ACHN (cell line): ENCODE results near the gene MYO3A.

Experiments
- DNase-seq: peaks from one replicate; pipeline ENCODE4 v3.0.0-alpha.2; 2015
- in situ Hi-C: cut with HindIII; loops from 2 replicates; pipeline ENCODE4 v1.10.0; 2017; ENCODE audit warnings: low sequenced_read_pairs, low pct_ligation_motif_present, low pct_unique_long_range_greater_than_20kb

The MYO3A gene

GRCh38 chr10:26194275-26194674 lies 260.2 kb downstream of the MYO3A start:
- in situ Hi-C loops, result no loop called here
- DNase-seq, result no peak

GRCh38 chr10:26197248-26197647 lies 263.2 kb downstream of the MYO3A start:
- in situ Hi-C loops, result no loop called here
- DNase-seq, result no peak

GRCh38 chr10:26198119-26198518 lies 264.1 kb downstream of the MYO3A start:
- no peak for DNase-seq
- in situ Hi-C loops, result no loop called here

- no peak for DNase-seq
- in situ Hi-C loops, result no loop called here
These were observed 265.8 kb downstream of the MYO3A start for GRCh38 chr10:26199841-26200240.

- no peak for DNase-seq
- in situ Hi-C loops, result no loop called here
These were observed 271.2 kb downstream of the MYO3A start for GRCh38 chr10:26205223-26205622.

DNA sequence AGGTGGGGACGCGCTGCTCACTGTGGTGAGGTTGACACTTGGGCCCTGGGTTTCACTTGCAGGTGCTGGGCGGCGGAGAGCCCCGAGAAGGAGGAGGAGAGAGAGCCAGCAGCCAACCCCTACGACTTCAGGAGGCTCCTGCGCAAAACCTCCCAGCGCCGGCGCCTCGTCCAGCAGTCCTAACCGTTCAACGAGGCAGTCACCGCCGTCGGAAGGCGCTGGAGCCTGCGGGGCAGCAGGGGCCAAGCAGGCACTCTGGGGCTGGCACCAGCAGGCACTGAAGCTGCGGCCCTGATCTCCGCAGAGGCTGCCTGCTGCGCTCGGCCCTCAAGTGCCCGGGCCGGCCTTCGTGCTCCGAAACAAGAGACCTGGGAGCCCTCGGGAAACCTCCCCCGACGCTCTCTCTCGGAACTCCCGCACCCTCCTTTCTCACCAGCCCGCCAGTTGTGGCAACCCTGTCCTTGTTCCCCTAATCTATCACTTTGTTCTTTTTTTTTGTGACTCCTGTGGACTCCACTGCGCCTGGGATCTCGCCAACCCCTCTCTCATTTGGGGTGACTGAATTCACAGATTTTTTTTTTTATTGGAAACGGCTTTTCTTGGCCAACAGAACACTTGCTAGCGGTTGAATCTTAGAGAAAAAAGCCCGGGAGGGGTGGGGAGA lies 277.9 kb downstream of the MYO3A start:
- in situ Hi-C loops, result no loop called here
- no peak for DNase-seq

DNA sequence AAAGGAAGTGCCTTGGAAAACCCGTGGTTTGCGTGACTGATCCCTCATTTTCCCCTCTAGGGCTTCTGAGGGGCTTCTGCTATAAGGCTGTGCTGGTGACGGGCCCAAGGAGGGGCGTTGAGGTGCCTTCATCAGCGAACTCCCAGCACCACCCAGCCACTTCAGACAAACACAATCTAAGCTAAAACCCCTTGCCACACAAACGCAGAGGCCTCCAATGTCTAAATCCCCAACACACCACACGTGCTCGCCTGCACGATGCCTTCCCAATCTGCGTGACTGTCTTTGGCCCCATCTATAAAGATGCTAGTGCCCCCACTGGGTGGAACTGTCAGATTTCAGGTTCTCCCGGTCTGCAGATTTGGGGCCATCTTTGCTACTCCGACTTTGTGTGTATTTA lies 278.5 kb downstream of the MYO3A start:
- no peak for DNase-seq
- in situ Hi-C loops, result no loop called here

GRCh38 chr10:26213157-26213800 lies 279.2 kb downstream of the MYO3A start:
- DNase-seq, result no peak

GRCh38 chr10:26214004-26214403 lies 280.0 kb downstream of the MYO3A start:
- DNase-seq, result no peak
- in situ Hi-C loops, result no loop called here

More at GRCh38 chr10:26213157-26213800, 279.2 kb downstream of the MYO3A start:
- in situ Hi-C loops, result no loop called here

- DNase-seq, result no peak
- in situ Hi-C loops, result no loop called here
These were observed 280.7 kb downstream of the MYO3A start for GRCh38 chr10:26214551-26215395.

DNA sequence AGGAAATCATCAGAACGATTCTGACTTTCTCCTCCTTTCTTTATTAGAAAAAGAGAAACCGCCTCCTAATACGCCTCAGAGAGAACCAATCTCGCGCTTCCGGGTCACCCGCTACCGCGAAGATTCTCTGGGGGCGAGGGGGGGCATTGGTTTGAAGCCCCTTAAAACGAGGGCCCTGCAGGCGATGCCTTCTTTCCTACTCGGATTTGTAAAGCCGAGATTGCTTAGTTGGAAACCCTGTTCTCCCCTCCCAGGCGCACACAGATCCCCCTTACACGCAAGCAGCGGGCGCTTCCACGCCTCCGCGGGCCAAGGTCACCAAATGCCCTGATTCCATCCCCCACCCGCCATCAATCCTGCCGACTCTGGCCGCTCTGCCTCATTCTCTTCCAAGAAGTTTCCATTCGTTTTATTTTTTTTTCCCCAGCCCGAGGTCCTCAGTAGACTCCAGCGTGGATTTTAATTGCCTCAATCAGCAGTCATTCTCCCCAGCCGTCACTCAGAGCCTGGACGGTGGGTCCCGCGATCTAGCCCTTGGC lies 281.4 kb downstream of the MYO3A start:
- in situ Hi-C loops, result no loop called here
- DNase-seq, result no peak

- in situ Hi-C loops, result no loop called here
- peak; percentile 16 for DNase-seq
These were observed 282.0 kb downstream of the MYO3A start for GRCh38 chr10:26215935-26216584.

- no peak for DNase-seq
- in situ Hi-C loops, result no loop called here
These were observed 282.8 kb downstream of the MYO3A start, which contains the start of gene GAD2 for GRCh38 chr10:26216585-26217395. GAD2 (plus strand) TSS chr10:26216774; CDS start chr10:26216810, 36 bp downstream.

DNA sequence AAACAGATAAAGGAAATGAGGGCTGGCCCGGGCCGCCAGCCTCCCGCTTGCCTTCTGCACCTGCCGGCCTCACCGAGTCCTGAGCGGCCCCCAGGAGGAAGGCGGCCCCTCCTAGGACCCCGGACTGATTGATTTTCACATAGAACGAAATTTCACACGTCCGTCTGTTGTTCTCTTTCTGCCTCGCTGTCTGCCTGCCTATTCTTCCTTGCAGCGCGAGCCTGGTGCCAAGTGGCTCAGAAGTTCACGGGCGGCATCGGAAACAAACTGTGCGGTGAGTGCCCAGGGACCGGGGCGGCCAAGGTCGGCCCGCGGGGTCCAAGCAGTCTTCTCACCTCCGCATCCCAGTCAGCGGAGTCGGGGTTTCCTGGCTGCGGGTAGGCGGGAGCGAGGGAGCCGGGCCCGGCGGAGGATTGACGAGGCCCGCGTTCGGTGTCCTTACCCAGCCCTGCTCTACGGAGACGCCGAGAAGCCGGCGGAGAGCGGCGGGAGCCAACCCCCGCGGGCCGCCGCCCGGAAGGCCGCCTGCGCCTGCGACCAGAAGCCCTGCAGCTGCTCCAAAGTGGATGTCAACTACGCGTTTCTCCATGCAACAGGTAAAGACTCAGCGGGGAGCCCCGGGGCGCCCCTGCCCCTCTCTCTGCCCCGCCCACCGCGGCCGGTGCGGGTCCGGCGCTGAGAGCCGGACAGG lies 283.5 kb downstream of the MYO3A start:
- no peak for DNase-seq

DNA sequence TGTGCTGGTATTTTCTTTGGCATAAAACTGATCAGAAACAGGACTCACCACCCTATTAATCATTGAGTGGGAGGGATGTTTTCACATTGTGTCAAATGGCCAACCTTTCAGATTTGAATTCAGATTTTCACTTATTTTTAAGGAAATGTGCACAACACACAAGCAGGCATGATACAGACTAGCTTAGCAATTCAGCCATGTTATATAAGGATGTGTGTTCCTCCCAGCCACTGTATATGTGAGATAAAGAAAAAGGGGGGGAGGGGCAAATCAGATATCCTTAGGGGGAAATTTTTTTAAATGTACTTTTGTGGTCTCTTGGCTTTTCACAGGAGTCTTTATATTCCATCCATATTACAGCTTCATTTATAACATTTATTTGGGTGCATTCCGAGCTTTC lies 285.6 kb downstream of the MYO3A start:
- in situ Hi-C loops, result no loop called here
- no peak for DNase-seq

More for the DNA sequence above, 283.5 kb downstream of the MYO3A start:
- in situ Hi-C loops, result no loop called here

DNA sequence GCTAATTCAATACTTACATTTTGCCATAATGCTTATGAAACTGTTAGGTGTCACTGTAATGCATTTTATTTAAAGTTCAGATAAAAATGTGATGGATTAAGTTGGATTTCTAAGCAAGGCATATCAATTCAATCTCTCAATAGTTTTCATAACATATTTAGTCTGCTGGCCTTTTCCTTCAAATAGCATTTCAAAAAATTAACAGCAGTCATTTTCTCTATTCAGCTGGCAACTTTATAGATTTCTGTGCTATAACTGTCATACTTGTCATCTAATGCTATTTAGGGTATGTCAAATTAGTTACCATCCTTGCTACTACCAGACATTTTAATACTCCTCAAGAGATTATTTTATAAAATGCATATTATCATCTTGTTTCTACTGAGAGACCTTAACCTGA lies 286.9 kb downstream of the MYO3A start:
- in situ Hi-C loops, result no loop called here
- DNase-seq, result no peak

DNA sequence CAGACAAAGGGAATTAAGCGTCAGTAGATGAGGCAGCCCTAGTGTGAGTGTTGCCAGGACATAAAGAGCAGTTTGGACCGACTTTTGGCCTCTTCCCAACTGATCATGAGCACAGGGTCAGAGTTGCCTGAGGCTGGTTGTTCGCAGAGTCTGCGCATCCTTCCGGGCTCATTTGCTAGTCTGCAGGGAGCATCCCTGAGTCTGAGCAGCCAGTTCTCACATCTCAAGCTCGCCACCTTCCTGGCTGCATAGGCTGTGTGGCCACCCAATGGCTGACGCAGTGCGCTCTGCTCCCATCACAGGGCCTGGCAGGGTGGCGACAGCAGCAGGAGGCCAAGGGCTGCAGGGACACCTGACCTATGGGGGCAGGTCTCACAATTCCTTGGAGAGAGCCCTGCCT lies 287.5 kb downstream of the MYO3A start:
- in situ Hi-C loops, result no loop called here

More for the DNA sequence above, 287.5 kb downstream of the MYO3A start:
- no peak for DNase-seq
